ENCODE results near the gene RAD51B.

The RAD51B gene

DNA sequence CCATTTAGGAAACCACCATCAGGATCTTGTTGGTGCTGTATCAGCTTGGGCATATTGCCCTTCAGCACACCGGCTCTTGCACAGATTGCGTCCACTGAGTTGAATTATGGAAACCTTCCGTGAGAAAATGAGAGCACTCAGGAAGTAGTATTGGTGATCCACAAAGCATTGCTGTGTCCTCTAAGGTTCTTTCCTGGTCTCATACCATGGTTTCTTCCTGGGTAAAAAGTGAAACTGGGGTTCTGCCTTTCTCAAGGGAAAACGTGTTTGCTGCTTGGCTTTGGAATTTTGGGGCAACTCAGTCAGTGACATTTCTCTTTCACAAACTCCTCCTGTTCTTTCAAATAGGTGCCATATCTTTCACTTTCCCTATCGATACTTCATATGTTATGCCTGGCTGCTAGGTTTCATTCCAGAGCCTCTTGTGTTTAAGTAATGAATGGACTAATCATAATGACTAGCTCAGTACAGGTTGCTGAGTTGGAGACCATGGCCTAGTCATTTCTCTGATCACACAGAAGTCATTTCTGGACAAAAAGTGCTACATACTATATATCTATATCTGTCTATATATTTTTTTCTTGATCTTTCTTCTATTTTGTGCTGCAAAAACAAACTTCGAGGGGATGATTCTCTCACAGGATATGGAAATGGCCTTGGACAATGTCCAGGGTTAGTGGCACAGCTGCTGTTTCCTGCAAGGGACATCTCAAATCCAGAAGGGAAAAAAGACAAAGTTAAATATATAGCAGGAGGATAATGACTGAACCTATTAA, 549.9 kb downstream of the RAD51B start:
- no peak overlapping the region; the same call in 1 of the 2 replicates for H3K4me3 ChIP-seq (ENCODE audit: low read depth, low read length)
- no peak for DNase-seq (ENCODE audit: low read depth)
- TF ChIP-seq, protein P1, sequence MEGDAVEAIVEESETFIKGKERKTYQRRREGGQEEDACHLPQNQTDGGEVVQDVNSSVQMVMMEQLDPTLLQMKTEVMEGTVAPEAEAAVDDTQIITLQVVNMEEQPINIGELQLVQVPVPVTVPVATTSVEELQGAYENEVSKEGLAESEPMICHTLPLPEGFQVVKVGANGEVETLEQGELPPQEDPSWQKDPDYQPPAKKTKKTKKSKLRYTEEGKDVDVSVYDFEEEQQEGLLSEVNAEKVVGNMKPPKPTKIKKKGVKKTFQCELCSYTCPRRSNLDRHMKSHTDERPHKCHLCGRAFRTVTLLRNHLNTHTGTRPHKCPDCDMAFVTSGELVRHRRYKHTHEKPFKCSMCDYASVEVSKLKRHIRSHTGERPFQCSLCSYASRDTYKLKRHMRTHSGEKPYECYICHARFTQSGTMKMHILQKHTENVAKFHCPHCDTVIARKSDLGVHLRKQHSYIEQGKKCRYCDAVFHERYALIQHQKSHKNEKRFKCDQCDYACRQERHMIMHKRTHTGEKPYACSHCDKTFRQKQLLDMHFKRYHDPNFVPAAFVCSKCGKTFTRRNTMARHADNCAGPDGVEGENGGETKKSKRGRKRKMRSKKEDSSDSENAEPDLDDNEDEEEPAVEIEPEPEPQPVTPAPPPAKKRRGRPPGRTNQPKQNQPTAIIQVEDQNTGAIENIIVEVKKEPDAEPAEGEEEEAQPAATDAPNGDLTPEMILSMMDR (IDR thresholded peaks at IDR 0.05; ENCODE audit: low read depth, low read length, missing control alignments): no peak

DNA sequence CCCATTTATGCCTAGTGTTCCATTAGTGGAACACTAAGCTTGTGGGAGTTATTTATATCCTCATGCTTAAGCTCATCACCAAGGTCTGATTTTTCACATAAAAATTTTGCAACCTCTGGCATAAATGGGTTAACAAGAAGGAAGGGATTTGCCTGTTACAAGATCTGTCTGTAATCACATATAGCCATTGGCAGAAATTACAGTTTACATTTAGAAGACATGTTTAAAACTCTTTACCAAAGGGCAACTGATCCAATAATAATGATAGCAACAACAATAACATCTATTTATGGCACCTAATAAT, 550.4 kb downstream of the RAD51B start:
- TF ChIP-seq, protein P1 (IDR thresholded peaks at IDR 0.05; ENCODE audit: low read depth, low read length, missing control alignments): no peak
- DNase-seq (ENCODE audit: low read depth): no peak

DNA sequence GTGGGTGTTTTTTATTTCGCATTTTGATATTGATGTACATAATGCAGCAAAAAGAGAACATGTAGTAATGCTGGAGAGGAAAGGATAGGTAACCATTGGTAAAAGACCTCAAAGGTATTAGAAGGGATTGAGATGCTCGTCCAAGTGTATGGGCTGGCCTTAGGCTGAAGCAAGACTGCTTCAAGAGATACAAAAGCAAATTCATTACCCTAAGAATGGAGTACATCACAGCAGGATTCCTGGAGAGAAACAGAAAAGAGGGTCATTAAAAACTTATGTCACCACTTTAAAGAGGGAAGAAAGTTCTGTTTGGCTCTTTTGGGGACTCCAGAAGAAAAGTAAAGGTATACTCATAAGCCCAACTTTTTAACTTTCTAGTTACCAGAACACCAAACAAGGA, 552.8 kb downstream of the RAD51B start:
- no peak overlapping the region for H3K4me3 ChIP-seq (ENCODE audit: low read depth, low read length)
- TF ChIP-seq, protein P1 (IDR thresholded peaks at IDR 0.05; ENCODE audit: low read depth, low read length, missing control alignments): no peak
- DNase-seq (ENCODE audit: low read depth): no peak

More for the DNA sequence above, 550.4 kb downstream of the RAD51B start:
- H3K4me3 ChIP-seq (ENCODE audit: low read depth, low read length): no peak overlapping the region

DNA sequence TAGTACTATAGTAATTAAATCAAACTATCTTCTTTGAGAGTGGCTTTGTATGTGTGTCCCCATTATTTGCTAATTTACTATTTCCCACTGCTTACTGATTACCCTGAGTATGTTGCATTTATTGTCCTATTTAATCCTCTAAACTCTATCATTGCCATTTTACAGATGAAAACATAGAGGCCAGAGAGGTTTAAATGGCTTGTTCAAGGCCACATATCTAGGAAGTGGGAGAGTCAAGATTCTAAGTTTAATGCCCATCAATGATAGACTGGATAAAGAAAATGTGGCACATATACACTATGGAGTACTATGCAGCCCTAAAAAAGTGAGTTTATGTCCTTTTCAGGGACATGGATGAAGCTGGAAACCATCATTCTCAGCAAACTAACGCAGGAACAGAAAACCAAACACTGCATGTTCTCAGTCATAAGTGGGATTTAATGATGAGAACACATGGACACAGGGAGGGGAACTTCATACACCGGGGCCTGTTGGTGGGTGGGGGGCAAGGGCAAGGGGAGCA, 553.6 kb downstream of the RAD51B start:
- DNase-seq (ENCODE audit: low read depth): no peak
- no peak overlapping the region for H3K4me3 ChIP-seq (ENCODE audit: low read depth, low read length)
- TF ChIP-seq, protein P1 (IDR thresholded peaks at IDR 0.05; ENCODE audit: low read depth, low read length, missing control alignments): no peak

DNA sequence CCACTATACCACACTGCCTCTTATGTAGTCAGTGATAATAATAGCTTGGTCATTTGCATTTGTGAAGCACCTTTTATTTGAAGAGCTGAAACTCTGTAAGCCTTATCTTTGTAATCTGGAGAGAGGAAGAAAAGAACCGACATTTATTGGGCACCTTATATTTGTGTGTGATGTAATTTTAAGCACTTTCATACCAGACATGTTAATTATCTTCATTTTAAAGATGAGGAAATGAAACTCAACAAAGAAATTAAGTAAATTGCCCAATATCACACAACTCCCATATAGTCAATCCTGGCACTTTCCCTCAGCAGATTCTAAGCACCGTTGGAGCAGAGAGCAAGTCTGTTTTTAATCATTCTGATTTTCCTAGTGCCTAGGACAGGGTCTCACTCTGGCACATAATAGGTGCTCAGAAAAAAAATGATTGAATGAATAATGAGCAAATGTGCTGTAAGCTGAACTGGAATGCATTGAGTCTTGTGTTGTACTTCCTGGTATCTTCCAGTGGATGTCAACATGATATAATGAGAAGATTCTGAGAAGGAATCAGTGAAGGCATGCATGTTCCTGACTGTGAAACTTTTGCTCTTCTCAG, 554.4 kb downstream of the RAD51B start:
- no peak overlapping the region for H3K4me3 ChIP-seq (ENCODE audit: low read depth, low read length)
- TF ChIP-seq, protein P1 (IDR thresholded peaks at IDR 0.05; ENCODE audit: low read depth, low read length, missing control alignments): no peak
- DNase-seq (ENCODE audit: low read depth): no peak

DNA sequence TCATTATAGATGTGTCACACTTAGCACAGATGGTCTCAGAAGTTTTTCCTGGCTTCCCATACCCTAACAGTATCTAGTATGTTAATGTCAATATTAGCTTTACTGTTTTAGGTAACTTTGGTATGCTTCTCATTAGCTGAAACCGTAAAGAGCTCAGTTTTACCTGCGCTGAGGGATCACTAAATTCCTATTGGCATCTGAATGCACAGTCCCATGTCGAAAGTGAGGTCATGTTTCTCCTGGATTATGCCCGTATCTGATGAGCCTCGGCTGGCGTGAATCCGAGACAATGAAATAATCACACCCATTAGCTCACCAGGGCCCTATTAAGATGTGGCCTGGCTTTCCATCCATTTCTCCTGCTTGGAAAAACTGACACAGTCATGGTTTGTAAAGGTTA, 555.1 kb downstream of the RAD51B start:
- no peak for DNase-seq (ENCODE audit: low read depth)
- no peak overlapping the region for H3K4me3 ChIP-seq (ENCODE audit: low read depth, low read length)
- TF ChIP-seq, protein P1 (IDR thresholded peaks at IDR 0.05; ENCODE audit: low read depth, low read length, missing control alignments): no peak
